ENCODE measurements around the gene FAM181A.

DNA sequence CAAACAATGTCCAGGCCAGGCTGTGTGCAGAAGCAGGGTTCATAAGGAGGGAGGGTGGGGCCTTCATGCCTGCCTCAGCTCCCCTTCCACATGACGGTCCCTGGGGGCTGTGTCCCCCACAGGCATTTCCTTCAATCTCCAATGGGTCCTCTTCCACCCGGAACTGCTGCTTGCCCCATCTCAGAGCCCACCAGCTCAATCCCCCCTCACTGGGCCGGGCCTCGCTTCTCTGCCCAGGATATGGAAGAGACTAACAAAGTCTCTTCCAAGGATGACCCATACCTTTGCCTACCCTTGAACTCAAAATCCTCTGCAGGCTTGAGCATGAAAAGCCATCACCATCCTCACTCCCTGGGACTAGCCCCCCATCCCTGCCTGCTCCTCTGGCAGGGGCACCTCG is 28.4 kb upstream of the FAM181A start:
- TF ChIP-seq, protein P1, sequence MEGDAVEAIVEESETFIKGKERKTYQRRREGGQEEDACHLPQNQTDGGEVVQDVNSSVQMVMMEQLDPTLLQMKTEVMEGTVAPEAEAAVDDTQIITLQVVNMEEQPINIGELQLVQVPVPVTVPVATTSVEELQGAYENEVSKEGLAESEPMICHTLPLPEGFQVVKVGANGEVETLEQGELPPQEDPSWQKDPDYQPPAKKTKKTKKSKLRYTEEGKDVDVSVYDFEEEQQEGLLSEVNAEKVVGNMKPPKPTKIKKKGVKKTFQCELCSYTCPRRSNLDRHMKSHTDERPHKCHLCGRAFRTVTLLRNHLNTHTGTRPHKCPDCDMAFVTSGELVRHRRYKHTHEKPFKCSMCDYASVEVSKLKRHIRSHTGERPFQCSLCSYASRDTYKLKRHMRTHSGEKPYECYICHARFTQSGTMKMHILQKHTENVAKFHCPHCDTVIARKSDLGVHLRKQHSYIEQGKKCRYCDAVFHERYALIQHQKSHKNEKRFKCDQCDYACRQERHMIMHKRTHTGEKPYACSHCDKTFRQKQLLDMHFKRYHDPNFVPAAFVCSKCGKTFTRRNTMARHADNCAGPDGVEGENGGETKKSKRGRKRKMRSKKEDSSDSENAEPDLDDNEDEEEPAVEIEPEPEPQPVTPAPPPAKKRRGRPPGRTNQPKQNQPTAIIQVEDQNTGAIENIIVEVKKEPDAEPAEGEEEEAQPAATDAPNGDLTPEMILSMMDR (IDR thresholded peaks at IDR 0.05; ENCODE audit: poor library complexity, severe bottlenecking): no peak
- TF ChIP-seq MXI1 (conservative IDR thresholded peaks at IDR 0.05; ENCODE audit: poor library complexity, severe bottlenecking): no peak
- no peak for TF ChIP-seq EP300 (conservative IDR thresholded peaks at IDR 0.05; ENCODE audit: poor library complexity, severe bottlenecking)
- TF ChIP-seq POLR2AphosphoS5 (IDR thresholded peaks at IDR 0.05): no peak
- no peak for TF ChIP-seq EZH2 (IDR thresholded peaks at IDR 0.05; ENCODE audit: borderline replicate concordance, insufficient read depth, low read length, poor library complexity, severe bottlenecking)
